HG03575 (cell line): ENCODE results near the gene MBNL1.

ENCODE experiments used
- ATAC-seq: cut with Tn5 transposase; IDR thresholded peaks from one replicate; pipeline ENCODE4 v1.9.1; 2021; ENCODE audit not compliant: unreplicated experiment, insufficient number of reproducible peaks, low FRiP score; ENCODE audit errors: extremely low read depth

MBNL1 gene, protein sequence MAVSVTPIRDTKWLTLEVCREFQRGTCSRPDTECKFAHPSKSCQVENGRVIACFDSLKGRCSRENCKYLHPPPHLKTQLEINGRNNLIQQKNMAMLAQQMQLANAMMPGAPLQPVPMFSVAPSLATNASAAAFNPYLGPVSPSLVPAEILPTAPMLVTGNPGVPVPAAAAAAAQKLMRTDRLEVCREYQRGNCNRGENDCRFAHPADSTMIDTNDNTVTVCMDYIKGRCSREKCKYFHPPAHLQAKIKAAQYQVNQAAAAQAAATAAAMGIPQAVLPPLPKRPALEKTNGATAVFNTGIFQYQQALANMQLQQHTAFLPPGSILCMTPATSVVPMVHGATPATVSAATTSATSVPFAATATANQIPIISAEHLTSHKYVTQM

DNA sequence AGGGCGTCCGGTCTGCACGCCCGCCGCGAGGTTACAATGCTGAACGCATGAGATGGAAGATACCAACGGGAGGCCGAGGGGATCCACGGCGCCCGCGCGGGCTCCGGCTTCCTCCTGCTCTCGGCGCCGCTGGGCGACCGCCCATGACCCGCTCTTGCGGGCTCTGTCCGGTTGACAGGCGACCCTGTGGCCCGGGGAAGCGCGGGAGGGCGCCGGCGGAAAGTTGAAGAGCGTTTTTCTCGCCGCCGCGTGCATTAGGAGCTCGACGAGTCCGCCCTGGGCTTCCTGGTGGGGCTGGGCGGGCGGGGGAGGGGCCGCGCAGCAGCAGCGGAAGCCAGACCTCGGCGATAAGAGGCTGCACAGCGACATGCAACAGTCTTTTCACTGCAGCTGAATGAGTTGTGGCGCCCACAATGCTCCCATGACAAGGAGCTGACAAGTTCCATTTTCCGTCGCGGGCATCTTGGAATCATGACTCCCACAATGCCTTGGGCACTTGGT is at the start of gene MBNL1:
Gene MBNL1, plus strand, starts transcription at position 375 of the 501 bp plus-strand sequence. CDS start 31,265 bp downstream, outside the sequence.
- ATAC-seq, result no peak

DNA sequence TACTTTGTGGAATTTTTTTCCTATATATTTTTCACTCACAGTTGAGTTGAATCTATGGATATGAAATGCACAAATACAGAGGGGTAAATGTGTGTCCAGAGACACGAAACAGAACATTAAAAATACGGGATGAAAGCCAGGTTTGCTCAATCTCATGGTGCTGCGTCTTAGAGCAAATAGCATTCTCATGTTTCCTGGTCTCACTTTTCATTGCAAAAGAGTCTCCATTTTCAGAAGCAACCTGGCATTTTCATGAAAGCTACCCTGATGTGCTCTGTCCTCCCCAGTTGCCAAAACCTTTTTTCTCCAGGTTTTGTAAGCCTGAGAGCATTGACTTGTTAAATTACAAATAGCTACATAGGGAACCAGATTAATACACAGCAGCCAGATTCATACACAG is 49.5 kb upstream of the MBNL1 start:
- no peak for ATAC-seq

DNA sequence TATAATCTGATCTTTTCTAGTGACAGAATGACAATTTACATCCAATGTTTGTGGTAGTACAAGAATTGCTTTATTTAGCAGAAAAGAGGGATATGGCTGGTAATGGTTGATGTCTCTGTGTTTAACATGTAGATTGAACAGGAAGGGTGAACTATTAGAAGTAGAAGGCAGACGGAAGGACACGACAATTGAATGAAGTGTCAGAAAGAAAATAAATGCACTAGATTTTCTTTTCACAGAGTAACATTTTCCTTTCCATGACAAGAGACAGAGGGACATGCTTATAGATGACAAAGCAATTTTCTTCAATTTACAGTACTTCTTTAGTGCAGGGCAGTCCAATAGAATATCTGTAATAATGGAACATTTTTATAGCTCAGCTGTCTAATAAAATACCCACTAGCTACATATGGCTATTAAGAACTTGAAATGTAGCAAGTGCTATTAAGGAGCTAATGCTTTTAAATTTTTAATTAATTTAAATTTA is 48.9 kb upstream of the MBNL1 start:
- no peak for ATAC-seq

DNA sequence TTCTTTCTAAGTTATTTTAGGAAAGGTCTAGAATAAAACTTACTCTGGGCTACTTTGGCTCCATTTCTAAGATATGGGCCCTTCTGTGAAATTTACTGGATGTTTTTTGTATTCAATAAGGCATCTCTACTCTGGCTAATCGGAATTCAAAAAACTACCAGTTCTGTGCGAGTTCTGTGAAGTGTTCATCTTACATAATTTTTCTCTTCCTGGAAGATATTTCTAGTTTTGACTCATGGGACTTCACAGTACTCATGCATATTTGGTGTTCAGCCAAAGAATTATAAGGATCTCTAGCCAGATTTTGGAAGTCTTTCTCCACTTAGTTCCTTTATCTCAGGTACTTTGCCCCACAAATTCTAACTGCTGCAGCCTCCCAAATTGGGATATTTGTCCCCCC is 46.4 kb upstream of the MBNL1 start:
- ATAC-seq, result no peak

DNA sequence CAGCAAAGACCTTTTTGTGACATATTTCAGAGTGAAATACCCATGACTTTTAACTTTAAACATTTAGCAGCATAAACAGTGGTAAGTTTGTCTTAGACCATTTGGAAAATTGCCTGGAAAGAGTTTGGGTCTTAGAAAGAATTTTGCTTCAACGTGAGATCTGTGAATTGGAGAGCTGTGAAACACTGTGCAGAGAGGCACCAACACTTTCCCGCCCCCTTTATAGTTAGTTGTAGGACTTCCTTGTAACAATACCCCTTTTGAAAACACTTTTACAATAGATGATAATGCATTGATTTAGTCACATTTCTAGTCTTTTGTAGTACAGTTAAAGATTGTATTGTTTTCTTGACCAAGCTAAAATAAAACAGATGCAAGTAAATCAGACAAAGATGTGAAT is 43.5 kb upstream of the MBNL1 start:
- ATAC-seq, result no peak

DNA sequence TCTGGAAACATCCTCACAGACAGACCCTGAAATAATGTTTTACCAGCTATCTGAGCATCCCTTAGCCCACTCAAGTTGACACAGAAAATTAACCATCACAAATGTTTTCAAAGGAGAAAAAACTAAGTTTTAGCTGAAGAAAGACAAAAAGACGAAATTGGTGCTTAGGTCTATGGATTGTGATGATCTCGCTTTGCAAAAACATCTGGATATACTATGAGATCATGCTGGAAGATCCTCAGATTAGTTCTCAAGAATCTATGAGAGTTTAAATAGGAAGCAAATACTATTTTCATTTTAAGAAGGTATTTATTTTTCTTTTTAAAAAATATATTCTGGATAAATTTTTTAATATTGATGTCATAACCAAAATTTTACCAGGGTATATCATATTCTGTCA is 42.6 kb upstream of the MBNL1 start:
- no peak for ATAC-seq

DNA sequence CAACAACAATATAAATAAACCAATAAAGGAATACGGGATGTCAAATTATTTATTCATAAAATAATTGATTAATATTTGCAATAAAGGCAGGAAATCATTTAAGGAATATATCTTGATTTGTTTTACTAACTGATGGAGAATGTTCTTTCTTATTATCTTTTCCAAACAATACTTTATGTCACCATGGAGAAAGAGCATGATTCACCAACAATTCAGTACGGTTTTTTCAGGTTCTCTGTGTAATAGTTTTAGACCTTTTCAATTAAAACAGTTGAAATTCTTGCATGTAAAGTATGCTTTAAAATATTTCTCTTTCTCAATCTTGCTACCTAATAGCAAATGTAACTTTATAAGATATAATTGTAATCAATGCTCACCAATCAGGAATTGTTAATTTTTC is 41.7 kb upstream of the MBNL1 start:
- no peak for ATAC-seq

DNA sequence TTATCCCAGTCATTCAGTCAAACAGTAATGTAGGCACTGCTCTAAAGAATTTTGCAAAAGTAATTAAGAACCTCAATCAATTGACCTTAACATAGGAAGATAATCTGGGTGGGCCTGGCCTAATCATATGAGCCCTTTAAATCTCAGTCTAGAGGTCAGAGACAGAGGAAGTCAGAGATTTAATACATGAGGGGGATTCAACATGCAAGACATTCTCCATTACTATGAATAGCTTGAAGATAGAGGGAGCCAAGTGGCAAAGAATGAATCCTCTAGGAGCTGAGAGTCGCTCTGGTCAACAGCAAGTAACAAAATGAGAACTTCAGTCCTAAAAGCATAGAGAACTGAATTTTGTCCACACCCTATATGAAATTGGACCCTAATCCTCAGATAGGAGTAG is 39.0 kb upstream of the MBNL1 start:
- ATAC-seq, result no peak

DNA sequence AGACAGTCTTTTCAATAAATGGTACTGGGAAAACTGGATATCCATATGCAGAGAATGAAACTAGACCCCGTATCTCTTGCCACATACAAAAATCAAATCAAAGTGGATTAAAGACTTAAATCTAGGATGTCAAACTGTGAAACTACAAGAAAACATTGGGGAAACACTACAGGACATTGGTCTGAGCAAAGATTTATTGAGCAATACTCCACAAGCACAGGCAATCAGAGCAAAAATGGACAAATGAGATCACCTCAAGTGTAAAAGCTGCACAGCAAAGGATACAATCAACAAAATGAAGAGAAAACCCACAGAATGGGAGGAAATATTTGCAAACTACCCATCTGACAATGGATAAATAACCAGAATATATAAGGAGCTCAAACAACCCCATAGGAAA is 38.4 kb upstream of the MBNL1 start:
- ATAC-seq, result no peak

DNA sequence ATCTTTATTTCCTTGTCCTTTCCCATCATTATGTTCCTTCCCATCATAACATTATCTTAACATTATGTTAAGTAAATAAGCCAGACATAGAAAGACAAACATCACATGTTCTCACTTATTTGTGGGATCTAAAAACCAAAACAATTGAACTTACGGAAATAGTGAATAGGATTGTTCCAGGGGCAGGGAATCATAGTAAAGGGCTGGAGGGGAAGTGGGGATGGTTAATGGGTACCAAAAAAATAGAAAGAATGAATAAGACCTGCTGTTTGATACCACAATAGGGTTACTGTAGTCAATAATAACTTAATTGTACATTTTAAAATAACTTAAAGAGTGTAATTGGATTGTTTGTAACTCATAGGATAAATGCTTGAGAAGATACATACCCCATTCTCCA is 36.7 kb upstream of the MBNL1 start:
- no peak for ATAC-seq

DNA sequence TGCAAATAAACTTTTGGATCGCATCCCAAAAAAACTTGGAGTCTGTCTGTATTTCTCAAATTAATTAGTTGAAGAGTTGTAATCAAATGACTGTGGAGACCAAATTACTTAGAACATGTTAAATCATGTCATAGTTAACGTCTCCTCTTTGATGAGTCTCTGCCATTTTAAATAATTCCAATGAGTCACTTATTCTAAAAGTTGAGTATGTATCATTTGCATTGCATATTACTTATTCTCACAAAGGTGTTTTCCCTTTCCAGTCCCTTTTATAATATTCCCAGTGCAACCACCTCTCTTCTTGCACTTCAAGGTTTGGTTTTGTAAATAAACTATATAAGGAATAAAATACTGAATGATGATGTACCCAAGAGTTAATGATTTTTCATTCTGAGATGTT is 36.0 kb upstream of the MBNL1 start:
- no peak for ATAC-seq

DNA sequence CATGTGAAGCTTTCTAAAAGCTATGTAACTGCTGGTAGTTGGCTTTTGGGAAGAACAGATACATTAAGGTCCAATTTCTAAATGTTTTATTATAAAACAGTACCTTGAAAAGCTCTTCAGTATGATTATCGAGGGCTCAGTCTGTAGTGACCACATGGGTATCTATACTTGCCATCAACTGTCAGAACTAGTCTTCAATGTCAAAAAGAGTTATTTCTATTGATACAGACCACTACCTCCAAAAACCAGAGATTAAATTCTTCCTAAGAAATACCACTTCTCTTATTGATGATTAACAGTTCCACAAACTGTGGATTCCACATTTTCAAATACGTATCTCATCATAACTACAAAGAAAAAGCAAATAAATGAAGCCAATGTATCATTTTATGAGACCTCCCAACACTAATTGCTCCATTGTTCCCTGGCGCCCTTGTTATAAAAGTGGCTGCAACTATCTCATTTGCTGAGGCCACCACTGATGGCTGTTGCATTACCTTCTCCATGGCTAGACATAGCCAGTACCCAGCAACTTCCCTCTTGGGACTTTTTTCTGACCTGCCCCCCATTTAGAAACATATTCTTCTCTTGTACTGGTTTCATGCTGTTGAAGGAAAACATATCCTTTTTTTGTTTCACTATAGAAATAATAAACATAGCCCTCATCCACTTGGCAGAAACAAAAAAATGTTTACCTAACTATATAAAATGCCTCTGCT is 33.9 kb upstream of the MBNL1 start:
- no peak for ATAC-seq

DNA sequence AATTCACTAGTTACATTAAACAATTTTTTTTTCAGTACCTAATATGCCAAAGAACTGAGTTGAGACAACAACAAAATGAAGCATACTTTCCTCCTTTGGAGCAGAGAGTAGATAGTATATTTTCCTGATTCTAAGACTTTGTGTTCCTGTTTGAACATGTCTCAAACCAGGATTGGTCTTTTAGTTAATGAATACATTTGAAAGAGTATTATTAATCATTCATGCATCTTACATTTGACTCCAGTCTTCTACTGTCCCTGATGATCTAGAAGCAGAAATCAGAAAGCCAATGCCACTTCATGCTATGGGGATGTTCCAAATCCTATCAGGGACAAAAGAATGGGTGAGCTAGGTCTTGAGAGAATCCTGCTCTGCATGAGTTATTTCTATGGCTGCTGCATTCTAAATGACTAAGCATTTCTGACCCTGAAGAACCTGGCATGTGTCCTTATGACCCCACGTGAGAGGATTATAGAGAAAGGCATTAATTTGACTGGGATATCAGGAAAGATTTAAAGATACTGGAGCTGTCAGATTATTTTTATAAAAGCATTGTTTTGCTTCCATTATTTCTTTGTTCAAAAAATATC is 32.9 kb upstream of the MBNL1 start:
- no peak for ATAC-seq

DNA sequence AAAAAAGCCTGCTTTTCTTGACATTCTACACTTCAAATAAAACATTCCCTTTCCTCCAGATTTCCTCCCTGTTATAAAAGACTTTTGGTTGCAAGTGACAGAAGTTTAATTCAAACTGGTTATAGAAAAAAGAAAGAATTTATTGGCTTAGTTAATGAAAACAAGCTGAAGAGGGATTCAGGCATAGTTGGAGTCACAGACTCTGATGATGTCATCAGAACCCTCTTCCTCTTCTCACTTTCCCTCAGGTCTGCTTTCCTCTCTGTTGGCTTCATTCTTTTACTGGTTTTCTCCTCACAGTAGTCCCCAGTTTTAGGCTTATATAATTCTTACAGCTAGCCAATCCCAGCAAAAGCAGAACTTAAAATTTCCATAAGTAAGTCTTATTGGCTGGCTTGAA is 32.0 kb upstream of the MBNL1 start:
- ATAC-seq, result no peak

DNA sequence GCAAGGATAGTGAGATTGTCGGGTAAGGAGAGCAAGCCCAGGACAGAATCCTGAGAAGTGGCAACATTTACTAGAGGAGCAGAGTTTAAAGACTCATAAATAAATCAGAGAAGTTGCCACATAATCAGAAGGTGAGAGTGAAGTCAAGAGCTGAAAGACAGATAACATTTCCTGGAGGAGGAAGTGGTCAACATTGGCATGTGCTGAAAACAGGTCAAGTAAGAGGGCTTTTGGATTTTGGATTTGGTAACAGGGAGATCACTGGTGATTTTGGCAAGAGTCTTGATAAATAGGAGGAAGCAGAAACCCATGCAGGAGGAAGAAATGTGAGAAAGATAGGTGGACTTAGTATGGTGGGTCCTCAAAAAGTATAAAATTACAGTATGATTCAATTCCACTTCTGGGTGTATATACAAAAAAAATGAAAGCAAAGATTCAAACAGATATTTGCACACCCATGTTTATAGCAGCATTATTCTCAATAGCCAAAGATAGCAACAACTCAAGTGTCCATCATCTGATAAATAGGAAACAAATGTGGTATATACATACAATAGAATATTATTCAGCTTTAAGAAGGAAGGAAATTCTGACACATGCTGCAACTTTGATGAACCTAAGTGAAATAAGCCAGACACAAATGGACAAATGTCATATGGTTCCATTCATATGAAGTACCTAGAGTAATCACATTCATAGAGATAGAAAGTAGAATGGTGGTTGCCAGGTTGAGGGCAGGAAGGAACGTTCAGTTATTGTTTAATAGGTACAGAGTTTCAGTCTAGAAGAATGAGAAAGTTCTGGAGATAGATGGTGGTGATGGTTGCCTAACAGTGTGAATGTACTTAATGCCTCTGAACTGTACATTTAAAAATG is 27.3 kb upstream of the MBNL1 start:
- ATAC-seq, result peak; percentile 44

DNA sequence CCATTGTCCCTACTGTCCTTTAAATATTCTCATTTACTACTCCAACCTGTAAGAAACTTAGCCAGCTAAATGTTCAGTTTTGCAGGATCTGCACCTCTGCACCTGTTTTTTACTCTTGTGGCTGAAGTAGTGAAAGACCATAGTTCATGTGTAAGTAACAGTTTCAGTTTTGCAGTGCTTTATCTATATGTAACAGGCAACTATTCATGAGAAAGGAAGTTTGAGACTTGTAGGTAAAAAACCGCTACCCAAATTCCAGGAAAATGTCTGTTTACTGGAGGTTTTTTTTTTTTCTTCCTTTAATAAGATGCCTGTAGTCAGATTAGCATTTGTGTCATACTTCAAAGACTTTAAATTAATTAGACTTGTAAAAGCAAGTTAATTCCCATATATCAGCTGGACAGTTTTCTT is 25.4 kb upstream of the MBNL1 start:
- ATAC-seq, result peak; percentile 46

DNA sequence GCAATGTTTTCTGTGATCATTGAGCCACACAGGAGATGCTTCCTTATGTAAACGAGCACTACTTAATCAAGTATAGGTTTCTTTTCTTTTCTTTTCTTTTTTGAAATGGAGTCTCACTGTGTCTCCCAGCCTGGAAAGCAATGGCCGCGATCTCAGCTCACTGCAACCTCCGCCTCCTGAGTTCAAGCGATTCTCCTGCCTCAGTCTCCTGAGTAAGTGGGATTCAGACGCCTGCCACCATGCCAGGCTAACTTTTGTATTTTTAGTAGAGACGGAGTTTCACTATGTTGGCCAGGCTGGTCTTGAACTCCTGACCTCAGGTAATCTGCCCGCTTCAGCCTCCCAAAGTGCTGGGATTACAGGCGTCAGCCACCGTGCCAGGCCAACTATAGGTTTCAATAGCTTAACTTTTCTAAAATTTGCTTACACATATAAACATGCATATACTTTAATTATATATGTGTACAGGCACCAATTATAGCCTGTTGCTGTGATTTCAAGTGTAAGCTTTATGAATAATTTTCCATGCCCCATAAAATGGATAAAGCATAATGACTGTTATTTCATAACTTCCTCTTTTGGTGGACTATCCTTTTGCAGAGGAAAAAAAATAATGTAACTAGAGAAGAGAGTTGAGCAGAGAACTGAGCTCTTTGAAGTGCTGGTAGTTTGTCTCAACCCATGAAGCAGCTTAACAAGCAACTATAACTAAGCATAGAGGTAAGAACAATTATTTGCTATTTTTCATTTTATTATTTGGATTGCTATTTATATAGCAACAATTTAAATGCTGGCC is 24.8 kb upstream of the MBNL1 start:
- no peak for ATAC-seq

DNA sequence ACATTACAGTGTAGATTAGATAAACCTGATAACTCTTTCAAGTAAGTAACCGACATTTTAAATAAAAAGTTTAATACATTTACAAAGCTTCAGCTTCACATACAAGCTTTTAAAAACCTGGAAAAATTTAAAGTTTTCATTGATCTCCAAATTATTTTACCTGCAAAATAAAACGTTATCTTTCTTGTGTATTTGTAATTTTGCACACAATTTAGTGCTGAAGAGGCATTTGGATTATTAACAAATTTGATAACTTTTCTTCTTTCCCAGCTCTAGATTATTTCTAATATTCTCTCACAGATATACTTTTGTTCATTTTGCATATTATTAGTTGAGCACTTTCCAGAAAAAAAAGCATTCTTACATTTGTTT is 24.2 kb upstream of the MBNL1 start:
- ATAC-seq, result no peak
